IMR-90 (cell line): ENCODE data around the gene CNTN4. TPM values are rescaled to one million over a fixed set of nuclear protein-coding genes. Genes with fewer than 3 reads are reported as not detected.

Source experiments
- ATAC-seq: fragments of 200-7000 bp; cut with Tn5 transposase; 2 replicates; pipeline ENCODE4 v1.9.1; 2020; ENCODE audit warnings: low read depth, mild to moderate bottlenecking, moderate library complexity
- BruUV-seq: library from RNA; stranded (reverse); fragments of 400-500 nt; replicated peaks from 2 replicates; lab custom pipeline; 2021; lab: Mats Ljungman, UMichigan
- CTCF ChIA-PET: fragments of 300-600 bp; formaldehyde crosslinking; extraction: SDS; loops from one replicate; lab custom pipeline; 2021; ENCODE audit warnings: antibody characterized with exemption; lab: Yijun Ruan, JAX
- POLR2A ChIA-PET: fragments of 300-600 bp; sonication (Branson Sonifier 250); formaldehyde crosslinking; loops from one replicate; lab custom pipeline; 2022; ENCODE audit warnings: antibody characterized with exemption; ENCODE audit not compliant: unreplicated experiment; lab: Charles Lee
- DNase-seq: peaks from one replicate; pipeline ENCODE4 v3.0.0; 2013
- H2AFZ ChIP-seq: replicated peaks from 2 replicates; pipeline ENCODE3; 2013; ENCODE audit warnings: low read length, mild to moderate bottlenecking; ENCODE audit not compliant: poor library complexity
- H2AK5ac ChIP-seq: 2 replicates; pipeline ENCODE4 v1.6.1; 2013; ENCODE audit warnings: low read depth, low read length, inconsistent platforms
- H2AK9ac ChIP-seq: replicated peaks from 2 replicates; pipeline ENCODE3; 2013; ENCODE audit warnings: mild to moderate bottlenecking, low read depth, low read length, moderate library complexity; ENCODE audit not compliant: poor library complexity
- H2BK120ac ChIP-seq: 2 replicates; pipeline ENCODE4 v1.6.1; 2013; ENCODE audit warnings: low read depth, low read length, inconsistent platforms
- H2BK15ac ChIP-seq: 3 replicates; pipeline ENCODE4 v1.6.1; 2013; ENCODE audit warnings: low read depth, low read length, inconsistent platforms
- H2BK20ac ChIP-seq: 2 replicates; pipeline ENCODE4 v1.6.1; 2013; ENCODE audit warnings: low read depth, mild to moderate bottlenecking, inconsistent platforms, low read length, moderate library complexity
- H2BK5ac ChIP-seq: 2 replicates; pipeline ENCODE4 v1.6.1; 2013; ENCODE audit warnings: mild to moderate bottlenecking, low read depth, low read length, inconsistent platforms; ENCODE audit not compliant: poor library complexity, severe bottlenecking
- H3K14ac ChIP-seq: replicated peaks from 2 replicates; pipeline ENCODE4 v1.6.1; 2013; ENCODE audit warnings: low read depth, low read length, inconsistent platforms
- H3K18ac ChIP-seq: 2 replicates; pipeline ENCODE4 v1.6.1; 2013; ENCODE audit warnings: low read depth, low read length, control low read depth
- H3K23ac ChIP-seq: 2 replicates; pipeline ENCODE4 v1.6.1; 2013; ENCODE audit warnings: low read depth, low read length, inconsistent platforms
- H3K27ac ChIP-seq: 2 replicates; pipeline ENCODE4 v1.5.1; 2013; ENCODE audit warnings: mild to moderate bottlenecking, control low read depth, low read length; ENCODE audit not compliant: insufficient read depth
- H3K27me3 ChIP-seq: 2 replicates; pipeline ENCODE4 v1.6.1; 2013; ENCODE audit warnings: low read length; ENCODE audit not compliant: control insufficient read depth, insufficient read depth
- H3K36me3 ChIP-seq: 2 replicates; pipeline ENCODE4 v1.6.1; 2013; ENCODE audit warnings: low read length, mixed read lengths; ENCODE audit not compliant: control insufficient read depth, insufficient read depth
- H3K4ac ChIP-seq: 2 replicates; pipeline ENCODE4 v1.6.1; 2013; ENCODE audit warnings: low read depth, low read length, inconsistent platforms
- H3K4me1 ChIP-seq: 2 replicates; pipeline ENCODE4 v1.6.1; 2013; ENCODE audit warnings: low read length, mixed read lengths; ENCODE audit not compliant: control insufficient read depth, insufficient read depth
- H3K4me2 ChIP-seq: 2 replicates; pipeline ENCODE4 v1.6.1; 2013; ENCODE audit warnings: low read depth, mild to moderate bottlenecking, control low read depth, low read length, moderate library complexity
- H3K4me3 ChIP-seq: 2 replicates; pipeline ENCODE4 v1.5.1; 2013; ENCODE audit warnings: low read depth, mild to moderate bottlenecking, control low read depth, low read length, moderate library complexity; ENCODE audit not compliant: insufficient read depth
- H3K56ac ChIP-seq: 2 replicates; pipeline ENCODE4 v1.6.1; 2013; ENCODE audit warnings: low read length, inconsistent platforms; ENCODE audit not compliant: insufficient read depth; ENCODE audit errors: extremely low read depth
- H3K79me1 ChIP-seq, 2 experiments: 2 replicates each; pipeline ENCODE4 v1.6.1; 2013; ENCODE audit warnings: low read length in 2 of 2, inconsistent platforms in 1 of 2, low read depth in 1 of 2
- H3K9ac ChIP-seq: 2 replicates; pipeline ENCODE4 v1.6.1; 2013; ENCODE audit warnings: low read depth, low read length, control low read depth
- H3K9me1 ChIP-seq: 2 replicates; pipeline ENCODE4 v1.6.1; 2013; ENCODE audit warnings: low read length, inconsistent platforms; ENCODE audit not compliant: insufficient read depth
- H3K9me3 ChIP-seq: 2 replicates; pipeline ENCODE4 v1.6.1; 2013; ENCODE audit warnings: low read length; ENCODE audit not compliant: control insufficient read depth, insufficient read depth
- H4K20me1 ChIP-seq: 2 replicates; pipeline ENCODE4 v1.6.1; 2013; ENCODE audit warnings: low read length, inconsistent platforms; ENCODE audit not compliant: insufficient read depth
- H4K5ac ChIP-seq: 2 replicates; pipeline ENCODE4 v1.6.1; 2013; ENCODE audit warnings: mild to moderate bottlenecking, low read depth, low read length, control low read depth
- H4K8ac ChIP-seq, 2 experiments: 2 replicates each; pipeline ENCODE4 v1.6.1; 2013; ENCODE audit warnings: low read depth in 2 of 2, low read length in 2 of 2, control low read depth in 1 of 2, inconsistent platforms in 1 of 2
- H4K91ac ChIP-seq: 2 replicates; pipeline ENCODE4 v1.6.1; 2013; ENCODE audit warnings: low read depth, low read length, inconsistent platforms; ENCODE audit not compliant: insufficient read depth
- FOS ChIP-seq: fragments of 150-350 bp; IDR thresholded peaks from 2 replicates; pipeline ENCODE4 v1.6.1; 2016; ENCODE audit warnings: low read depth, low read length
- NFE2L2 ChIP-seq: fragments of 150-350 bp; IDR thresholded peaks from 2 replicates; pipeline ENCODE4 v1.6.1; 2016; ENCODE audit warnings: low read depth, mild to moderate bottlenecking, low read length
- RAD21 ChIP-seq: IDR thresholded peaks from 2 replicates; pipeline ENCODE4 v1.6.1; 2012; ENCODE audit warnings: low read length, improper control_type of control experiment
- RCOR1 ChIP-seq: IDR thresholded peaks from 2 replicates; pipeline ENCODE4 v1.6.1; 2012; ENCODE audit warnings: mild to moderate bottlenecking, low read length, improper control_type of control experiment; ENCODE audit not compliant: insufficient replicate concordance
- RFX5 ChIP-seq: IDR thresholded peaks from 2 replicates; pipeline ENCODE4 v1.8.0; 2012; ENCODE audit warnings: low read depth, mild to moderate bottlenecking, low read length, moderate library complexity
- WGBS, 2 experiments: methylation state at CpG; one replicate each; pipeline versions ENCODE4 v1.1.5 to v1.1.7; 2013; ENCODE audit warnings: missing lambda C conversion rate in 2 of 2; ENCODE audit not compliant: insufficient read length in 1 of 2; ENCODE audit errors: extremely low coverage in 2 of 2; 5-methylcytosine and 5-hydroxymethylcytosine counted together
- dilution Hi-C: fragments of 300-500 bp; cut with HindIII; formaldehyde crosslinking; loops from one replicate; pipeline ENCODE4 v1.14.3; 2018; ENCODE audit warnings: low sequenced_read_pairs; ENCODE audit not compliant: unreplicated experiment
- in situ Hi-C: fragments of 300-500 bp; cut with MboI; formaldehyde crosslinking; loops from 3 replicates; pipeline ENCODE4 v1.14.3; 2019; ENCODE audit warnings: low sequenced_read_pairs, inconsistent platforms, mixed read lengths
- intact Hi-C: fragments of 100-400 bp; cut with micrococcal nuclease; formaldehyde crosslinking; loops from 2 replicates; pipeline ENCODE4 v1.10.0; 2022
- polyA plus RNA-seq, 3 experiments: library from polyadenylated mRNA; depleted of rRNA; stranded (reverse); fragments of >200 nt; gene quantifications; 2 replicates each; pipeline ENCODE4 v1.2.3, GENCODE V29; 2012; ENCODE audit warnings: low replicate concordance in 1 of 3
- total RNA-seq: library from RNA; depleted of rRNA; stranded (reverse); fragments of >200 nt; gene quantifications from 2 replicates; pipeline ENCODE4 v1.2.3, GENCODE V29; 2012
- TF ChIP-seq, protein P1 (sequence below): fragments of 150-350 bp; IDR thresholded peaks from 2 replicates; pipeline ENCODE4 v1.6.1; 2016; ENCODE audit warnings: low read depth, mild to moderate bottlenecking, low read length, moderate library complexity, borderline replicate concordance

The CNTN4 gene
- total and polyA plus RNA-seq, 2 of the 4 experiments (the other 2 are of a cell fraction), result under 0.01 TPM; not detected in 1

DNA sequence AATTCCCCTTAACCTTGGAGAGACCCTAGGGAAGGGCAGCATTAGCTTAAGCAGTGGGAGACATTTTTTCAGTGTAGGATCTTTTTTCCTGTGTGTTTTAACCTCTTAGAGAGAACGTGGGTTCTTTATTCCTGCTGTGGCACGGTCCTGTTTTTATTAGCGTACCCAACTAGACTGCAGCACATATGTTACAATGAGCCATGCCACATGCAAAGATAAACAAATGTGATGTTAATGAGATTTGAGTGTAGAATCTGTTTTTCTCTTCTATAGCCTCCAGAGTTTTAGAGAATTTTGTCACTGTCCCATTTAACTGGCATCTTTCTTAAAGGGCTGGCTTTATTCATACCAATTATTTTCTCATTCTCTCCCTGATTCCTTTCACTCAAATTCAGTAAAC is 347.5 kb downstream of the CNTN4 start:
- H3K4me3 ChIP-seq, result no peak overlapping the region
- no peak overlapping the region for H2AK5ac ChIP-seq
- H3K4ac ChIP-seq, result no peak overlapping the region
- ChIA-PET CTCF (no interaction called here), POLR2A (no interaction called here)
- H3K9me1 ChIP-seq, result no peaks in the 10 kb centered on the region
- BruUV-seq, result no TSS peak
- no peak overlapping the region for H2BK15ac ChIP-seq
- H3K4me1 ChIP-seq, result no peaks in the 10 kb centered on the region
- H2AFZ ChIP-seq, result no peak overlapping the region
- no peak for ATAC-seq
- H3K4me2 ChIP-seq, result no peak overlapping the region
- no peak overlapping the region for H3K56ac ChIP-seq
- no peak overlapping the region for H3K9ac ChIP-seq
- H4K91ac ChIP-seq, result no peak overlapping the region
- H3K23ac ChIP-seq, result no peak overlapping the region
- H4K8ac ChIP-seq, result no peak overlapping the region
- no peak overlapping the region for H2AK9ac ChIP-seq
- H4K5ac ChIP-seq, result no peak overlapping the region
- H4K20me1 ChIP-seq, result no peaks in the 10 kb centered on the region
- H3K27ac ChIP-seq, result no peak overlapping the region
- in situ Hi-C loops (no loop called here), intact Hi-C loops (no loop called here), dilution Hi-C loops (no loop called here)
- H3K27me3 ChIP-seq, result no peaks in the 10 kb centered on the region
- no peaks in the 10 kb centered on the region for H3K79me1 ChIP-seq
- no peaks in the 10 kb centered on the region for H3K36me3 ChIP-seq
- no CpG with 5 or more reads among the region's 3 CpGs for WGBS, 2 experiments
- TF ChIP-seq RCOR1, result no peak
- no peak for TF ChIP-seq RAD21
- TF ChIP-seq NFE2L2, result no peak
- no peak for TF ChIP-seq RFX5
- TF ChIP-seq FOS, result no peak
- TF ChIP-seq, protein P1, sequence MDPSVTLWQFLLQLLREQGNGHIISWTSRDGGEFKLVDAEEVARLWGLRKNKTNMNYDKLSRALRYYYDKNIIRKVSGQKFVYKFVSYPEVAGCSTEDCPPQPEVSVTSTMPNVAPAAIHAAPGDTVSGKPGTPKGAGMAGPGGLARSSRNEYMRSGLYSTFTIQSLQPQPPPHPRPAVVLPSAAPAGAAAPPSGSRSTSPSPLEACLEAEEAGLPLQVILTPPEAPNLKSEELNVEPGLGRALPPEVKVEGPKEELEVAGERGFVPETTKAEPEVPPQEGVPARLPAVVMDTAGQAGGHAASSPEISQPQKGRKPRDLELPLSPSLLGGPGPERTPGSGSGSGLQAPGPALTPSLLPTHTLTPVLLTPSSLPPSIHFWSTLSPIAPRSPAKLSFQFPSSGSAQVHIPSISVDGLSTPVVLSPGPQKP, result no peak
- H3K14ac ChIP-seq, result no peak overlapping the region
- no peak overlapping the region for H2BK20ac ChIP-seq
- no peak overlapping the region for H2BK120ac ChIP-seq
- DNase-seq, result no peak
- peaks cover 5% of the 10 kb centered on the region for H3K9me3 ChIP-seq
- no peak overlapping the region for H3K18ac ChIP-seq
- H2BK5ac ChIP-seq, result no peak overlapping the region
